Measurements from ENCODE around the gene AGAP1. TPM values are rescaled to one million over a fixed set of nuclear protein-coding genes. Genes with fewer than 3 reads are reported as not detected.

Gene AGAP1
- total and polyA plus RNA-seq, 4 donors: 2.0 to 8.5 (median 5.4) TPM

DNA sequence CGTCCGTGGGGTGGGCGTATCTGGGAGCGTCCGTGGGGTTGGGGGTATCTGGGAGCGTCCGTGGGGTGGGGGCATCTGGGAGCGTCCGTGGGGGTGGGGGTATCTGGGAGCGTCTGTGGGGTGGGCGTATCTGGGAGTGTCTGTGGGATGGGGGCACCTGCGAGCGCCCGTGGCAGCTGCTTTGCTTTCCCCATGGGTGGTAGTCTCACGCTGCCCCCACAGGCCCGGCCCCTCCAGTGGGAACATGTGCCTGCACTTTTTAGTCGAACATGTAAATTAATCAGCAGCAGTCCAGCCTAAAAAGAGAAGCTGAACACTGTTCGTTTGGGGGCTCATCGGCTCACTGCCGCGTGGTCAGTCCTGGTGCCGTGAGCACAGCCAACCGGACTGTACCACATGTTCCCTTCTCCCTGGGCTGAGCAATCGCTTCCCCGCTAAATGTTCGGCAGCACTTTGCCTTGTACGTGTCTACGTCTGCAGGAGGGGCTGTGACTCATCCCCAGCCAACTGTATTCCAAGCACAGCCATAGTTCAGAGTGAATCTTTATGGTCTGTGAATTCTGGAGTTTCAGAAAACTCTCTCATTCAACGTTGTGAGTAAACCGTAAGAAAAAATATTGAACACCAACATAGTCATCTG is 271.5 kb downstream of the AGAP1 start:
- Histone ChIP-seq H3K27me3 (ENCODE audit: control insufficient read depth in 4 of 4, insufficient read depth in 4 of 4, low read length in 3 of 4) (no peaks in the 10 kb centered on the region), H3K9me3 (ENCODE audit: control insufficient read depth in 4 of 4, low read length in 3 of 4) (no peaks in the 10 kb centered on the region), H3K27ac (ENCODE audit: low read depth in 1 of 2, low read length in 2 of 2) (no peak overlapping the region), H3K4me3 (ENCODE audit: low read depth in 1 of 3, low read length in 3 of 3) (no peak overlapping the region), H3K9ac (ENCODE audit: low read depth in 1 of 2, low read length in 2 of 2) (no peak overlapping the region), H3K36me3 (ENCODE audit: control insufficient read depth in 4 of 4, insufficient read depth in 3 of 4, low read depth in 1 of 4, low read length in 3 of 4) (no peaks in the 10 kb centered on the region), H3K4me1 (ENCODE audit: control insufficient read depth in 4 of 4, insufficient read depth in 4 of 4, low read length in 3 of 4) (no peaks in the 10 kb centered on the region)
- WGBS: 93% methylated on average over 30 of the region's 30 CpGs
- no peak for TF ChIP-seq FOXA2 (IDR thresholded peaks at IDR 0.05)
- no peak for TF ChIP-seq FOXA1 (IDR thresholded peaks at IDR 0.05)
- no peak for TF ChIP-seq GABPA (IDR thresholded peaks at IDR 0.05 in 1 of 2, conservative IDR thresholded peaks at IDR 0.05 in 1 of 2)
- TF ChIP-seq, protein P1, sequence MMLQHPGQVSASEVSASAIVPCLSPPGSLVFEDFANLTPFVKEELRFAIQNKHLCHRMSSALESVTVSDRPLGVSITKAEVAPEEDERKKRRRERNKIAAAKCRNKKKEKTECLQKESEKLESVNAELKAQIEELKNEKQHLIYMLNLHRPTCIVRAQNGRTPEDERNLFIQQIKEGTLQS (IDR thresholded peaks at IDR 0.05): no peak
- TF ChIP-seq, protein P2, sequence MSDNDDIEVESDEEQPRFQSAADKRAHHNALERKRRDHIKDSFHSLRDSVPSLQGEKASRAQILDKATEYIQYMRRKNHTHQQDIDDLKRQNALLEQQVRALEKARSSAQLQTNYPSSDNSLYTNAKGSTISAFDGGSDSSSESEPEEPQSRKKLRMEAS (IDR thresholded peaks at IDR 0.05): no peak
- TF ChIP-seq RAD21 (IDR thresholded peaks at IDR 0.05): no peak
- TF ChIP-seq RXRA (IDR thresholded peaks at IDR 0.05): no peak
- no peak for TF ChIP-seq HNF4G (IDR thresholded peaks at IDR 0.05)
- no peak for TF ChIP-seq HNF4A (conservative IDR thresholded peaks at IDR 0.05)
- no peak for TF ChIP-seq NR2F2 (IDR thresholded peaks at IDR 0.05)
- TF ChIP-seq SP1 (IDR thresholded peaks at IDR 0.05): no peak
- TF ChIP-seq, protein P3, sequence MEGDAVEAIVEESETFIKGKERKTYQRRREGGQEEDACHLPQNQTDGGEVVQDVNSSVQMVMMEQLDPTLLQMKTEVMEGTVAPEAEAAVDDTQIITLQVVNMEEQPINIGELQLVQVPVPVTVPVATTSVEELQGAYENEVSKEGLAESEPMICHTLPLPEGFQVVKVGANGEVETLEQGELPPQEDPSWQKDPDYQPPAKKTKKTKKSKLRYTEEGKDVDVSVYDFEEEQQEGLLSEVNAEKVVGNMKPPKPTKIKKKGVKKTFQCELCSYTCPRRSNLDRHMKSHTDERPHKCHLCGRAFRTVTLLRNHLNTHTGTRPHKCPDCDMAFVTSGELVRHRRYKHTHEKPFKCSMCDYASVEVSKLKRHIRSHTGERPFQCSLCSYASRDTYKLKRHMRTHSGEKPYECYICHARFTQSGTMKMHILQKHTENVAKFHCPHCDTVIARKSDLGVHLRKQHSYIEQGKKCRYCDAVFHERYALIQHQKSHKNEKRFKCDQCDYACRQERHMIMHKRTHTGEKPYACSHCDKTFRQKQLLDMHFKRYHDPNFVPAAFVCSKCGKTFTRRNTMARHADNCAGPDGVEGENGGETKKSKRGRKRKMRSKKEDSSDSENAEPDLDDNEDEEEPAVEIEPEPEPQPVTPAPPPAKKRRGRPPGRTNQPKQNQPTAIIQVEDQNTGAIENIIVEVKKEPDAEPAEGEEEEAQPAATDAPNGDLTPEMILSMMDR (IDR thresholded peaks at IDR 0.05; ENCODE audit: low read depth, low read length, missing input control): no peak
- no peak for TF ChIP-seq YY1 (IDR thresholded peaks at IDR 0.05)
- no peak for DNase-seq (ENCODE audit: low spot score)

DNA sequence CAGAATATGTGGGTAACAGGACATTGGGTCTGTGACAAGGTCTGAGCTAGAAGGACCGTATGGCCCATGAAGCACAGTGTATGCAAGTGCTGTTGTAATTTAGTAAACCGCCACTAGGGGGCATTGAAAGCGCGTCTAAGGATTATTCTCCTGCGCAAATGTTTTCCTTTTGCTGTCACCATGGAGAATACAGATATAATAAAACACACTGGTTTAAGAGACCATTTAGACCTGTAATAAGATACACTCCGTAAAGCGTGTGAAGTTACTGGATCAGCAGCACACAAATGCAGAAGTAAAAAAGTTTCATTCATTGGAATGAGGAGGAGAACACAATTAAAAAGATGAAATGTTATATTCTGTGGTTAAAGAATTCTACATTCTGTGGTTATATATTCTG is 272.4 kb downstream of the AGAP1 start:
- Histone ChIP-seq H3K4me3 (ENCODE audit: low read depth in 1 of 3, low read length in 3 of 3) (no peak overlapping the region), H3K9ac (ENCODE audit: low read depth in 1 of 2, low read length in 2 of 2) (no peak overlapping the region), H3K9me3 (ENCODE audit: control insufficient read depth in 4 of 4, low read length in 3 of 4) (no peaks in the 10 kb centered on the region), H3K36me3 (ENCODE audit: control insufficient read depth in 4 of 4, insufficient read depth in 3 of 4, low read depth in 1 of 4, low read length in 3 of 4) (no peaks in the 10 kb centered on the region), H3K27ac (ENCODE audit: low read depth in 1 of 2, low read length in 2 of 2) (no peak overlapping the region), H3K27me3 (ENCODE audit: control insufficient read depth in 4 of 4, insufficient read depth in 4 of 4, low read length in 3 of 4) (no peaks in the 10 kb centered on the region), H3K4me1 (ENCODE audit: control insufficient read depth in 4 of 4, insufficient read depth in 4 of 4, low read length in 3 of 4) (no peaks in the 10 kb centered on the region)
- DNase-seq (ENCODE audit: low spot score): peak; percentile 69
- WGBS: 8% methylated on average over 7 of the region's 7 CpGs
- no peak for TF ChIP-seq JUND (IDR thresholded peaks at IDR 0.05)
- no peak for TF ChIP-seq NR2F2 (IDR thresholded peaks at IDR 0.05)
- peak; percentile 84 to 89 for TF ChIP-seq RAD21 (IDR thresholded peaks at IDR 0.05)
- TF ChIP-seq, protein P3 (IDR thresholded peaks at IDR 0.05; ENCODE audit: low read depth, low read length, missing input control): peak; percentile 91
- no peak for TF ChIP-seq SP1 (IDR thresholded peaks at IDR 0.05)
- TF ChIP-seq, protein P4, sequence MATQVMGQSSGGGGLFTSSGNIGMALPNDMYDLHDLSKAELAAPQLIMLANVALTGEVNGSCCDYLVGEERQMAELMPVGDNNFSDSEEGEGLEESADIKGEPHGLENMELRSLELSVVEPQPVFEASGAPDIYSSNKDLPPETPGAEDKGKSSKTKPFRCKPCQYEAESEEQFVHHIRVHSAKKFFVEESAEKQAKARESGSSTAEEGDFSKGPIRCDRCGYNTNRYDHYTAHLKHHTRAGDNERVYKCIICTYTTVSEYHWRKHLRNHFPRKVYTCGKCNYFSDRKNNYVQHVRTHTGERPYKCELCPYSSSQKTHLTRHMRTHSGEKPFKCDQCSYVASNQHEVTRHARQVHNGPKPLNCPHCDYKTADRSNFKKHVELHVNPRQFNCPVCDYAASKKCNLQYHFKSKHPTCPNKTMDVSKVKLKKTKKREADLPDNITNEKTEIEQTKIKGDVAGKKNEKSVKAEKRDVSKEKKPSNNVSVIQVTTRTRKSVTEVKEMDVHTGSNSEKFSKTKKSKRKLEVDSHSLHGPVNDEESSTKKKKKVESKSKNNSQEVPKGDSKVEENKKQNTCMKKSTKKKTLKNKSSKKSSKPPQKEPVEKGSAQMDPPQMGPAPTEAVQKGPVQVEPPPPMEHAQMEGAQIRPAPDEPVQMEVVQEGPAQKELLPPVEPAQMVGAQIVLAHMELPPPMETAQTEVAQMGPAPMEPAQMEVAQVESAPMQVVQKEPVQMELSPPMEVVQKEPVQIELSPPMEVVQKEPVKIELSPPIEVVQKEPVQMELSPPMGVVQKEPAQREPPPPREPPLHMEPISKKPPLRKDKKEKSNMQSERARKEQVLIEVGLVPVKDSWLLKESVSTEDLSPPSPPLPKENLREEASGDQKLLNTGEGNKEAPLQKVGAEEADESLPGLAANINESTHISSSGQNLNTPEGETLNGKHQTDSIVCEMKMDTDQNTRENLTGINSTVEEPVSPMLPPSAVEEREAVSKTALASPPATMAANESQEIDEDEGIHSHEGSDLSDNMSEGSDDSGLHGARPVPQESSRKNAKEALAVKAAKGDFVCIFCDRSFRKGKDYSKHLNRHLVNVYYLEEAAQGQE (IDR thresholded peaks at IDR 0.05): no peak
- TF ChIP-seq FOXA1 (IDR thresholded peaks at IDR 0.05): no peak

Data from liver (tissue), 9 donors.